ENCODE data around the gene TMEM9. TPM values are rescaled to one million over a fixed set of nuclear protein-coding genes. Genes with fewer than 3 reads are reported as not detected.

TMEM9 gene
- polyA plus RNA-seq, 3 donors = 13.6 to 43.6 (median 22.4) TPM

DNA sequence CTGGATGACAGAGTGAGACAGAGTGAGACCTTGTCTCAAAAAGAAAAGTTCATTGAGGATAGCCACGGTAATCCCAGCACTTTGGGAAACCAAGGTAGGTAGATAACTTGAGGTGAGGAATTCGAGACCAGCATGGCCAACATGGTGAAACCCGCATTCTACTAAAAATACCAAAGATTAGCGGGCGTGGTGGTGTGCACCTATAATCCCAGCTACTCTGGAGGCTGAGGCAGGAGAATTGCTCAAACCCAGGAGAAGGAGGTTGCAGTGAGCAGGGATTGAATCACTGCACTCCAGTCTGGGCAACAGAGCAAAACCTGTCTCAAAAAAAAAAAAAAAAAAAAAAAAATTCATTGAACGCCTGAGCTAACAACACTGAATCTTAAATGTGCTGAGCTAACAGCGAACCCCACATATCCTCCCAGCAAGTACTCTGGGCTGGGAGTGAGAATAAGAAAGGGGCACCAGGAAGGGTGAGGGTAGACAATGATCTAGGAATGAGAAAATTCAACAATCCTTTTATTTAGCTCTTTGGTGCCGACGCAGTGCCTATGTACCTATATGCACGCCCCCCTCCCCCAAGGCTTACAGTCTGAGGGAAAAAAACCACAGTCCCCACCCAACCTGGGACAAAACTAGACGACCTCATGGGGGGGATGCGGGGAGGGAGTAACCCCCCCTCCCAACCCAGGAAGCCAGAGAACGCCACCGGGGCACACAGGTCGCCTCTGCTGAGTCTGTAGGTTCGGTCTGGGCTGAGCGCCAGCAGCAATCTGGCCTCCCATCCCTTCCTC is 40.6 kb downstream of the TMEM9 start:
- no peaks in the 10 kb centered on the region for H3K36me3 Mint-ChIP-seq
- no peak for DNase-seq
- peaks cover 0 to 5% (median 0%) of the 10 kb centered on the region in 7 donors for H3K9me3 Mint-ChIP-seq
- peaks cover 33 to 54% (median 49%) of the 10 kb centered on the region in 3 donors for H3K27me3 Mint-ChIP-seq (ENCODE audit: low read depth in 3 of 3)
- 16% methylated on average over 4 of the region's 17 CpGs for WGBS (ENCODE audit: insufficient coverage)
- no peaks in the 10 kb centered on the region for H3K9me3 ChIP-seq (replicated peaks in 1 of 2; ENCODE audit: control insufficient read depth in 1 of 2, insufficient read depth in 1 of 2, low read length in 2 of 2)
- H4K20me1 ChIP-seq (ENCODE audit: insufficient read depth, low read length) = no peaks in the 10 kb centered on the region
- peaks cover 5 to 36% of the 10 kb centered on the region in 2 donors for H3K27me3 ChIP-seq (ENCODE audit: control insufficient read depth in 2 of 2, insufficient read depth in 2 of 2, low read length in 2 of 2)
- peak overlapping the region in 2 of 3 experiments; percentile 54 to 79 for H3K4me3 ChIP-seq (replicated peaks in 1 of 3; ENCODE audit: low read depth in 2 of 3, low read length in 3 of 3)
- no peaks in the 10 kb centered on the region for H3K79me2 ChIP-seq (ENCODE audit: insufficient read depth, low read length)
- H3K27ac ChIP-seq (ENCODE audit: low read depth in 1 of 2, low read length in 2 of 2) = no peak overlapping the region
- H3K27ac Mint-ChIP-seq = no peak overlapping the region
- intact Hi-C loops (cut with micrococcal nuclease) = loop anchor here in 1 of 2 donors (10.0 kb wide), 1 partner anchor 139 kb away; no protein-coding TSS in a partner anchor
- peaks cover 6 to 14% of the 10 kb centered on the region in 2 donors for H3K4me1 ChIP-seq (ENCODE audit: control insufficient read depth in 1 of 2, insufficient read depth in 2 of 2, low read length in 2 of 2)
- peak overlapping the region; percentile 85 for H3K4me2 ChIP-seq (replicated peaks; ENCODE audit: extremely low read depth, low read length, poor library complexity, severe bottlenecking)
- peak overlapping the region; percentile 86 for H2AFZ ChIP-seq (ENCODE audit: insufficient read depth, low read depth, low read length, poor library complexity, severe bottlenecking)
- TF ChIP-seq, protein P1, sequence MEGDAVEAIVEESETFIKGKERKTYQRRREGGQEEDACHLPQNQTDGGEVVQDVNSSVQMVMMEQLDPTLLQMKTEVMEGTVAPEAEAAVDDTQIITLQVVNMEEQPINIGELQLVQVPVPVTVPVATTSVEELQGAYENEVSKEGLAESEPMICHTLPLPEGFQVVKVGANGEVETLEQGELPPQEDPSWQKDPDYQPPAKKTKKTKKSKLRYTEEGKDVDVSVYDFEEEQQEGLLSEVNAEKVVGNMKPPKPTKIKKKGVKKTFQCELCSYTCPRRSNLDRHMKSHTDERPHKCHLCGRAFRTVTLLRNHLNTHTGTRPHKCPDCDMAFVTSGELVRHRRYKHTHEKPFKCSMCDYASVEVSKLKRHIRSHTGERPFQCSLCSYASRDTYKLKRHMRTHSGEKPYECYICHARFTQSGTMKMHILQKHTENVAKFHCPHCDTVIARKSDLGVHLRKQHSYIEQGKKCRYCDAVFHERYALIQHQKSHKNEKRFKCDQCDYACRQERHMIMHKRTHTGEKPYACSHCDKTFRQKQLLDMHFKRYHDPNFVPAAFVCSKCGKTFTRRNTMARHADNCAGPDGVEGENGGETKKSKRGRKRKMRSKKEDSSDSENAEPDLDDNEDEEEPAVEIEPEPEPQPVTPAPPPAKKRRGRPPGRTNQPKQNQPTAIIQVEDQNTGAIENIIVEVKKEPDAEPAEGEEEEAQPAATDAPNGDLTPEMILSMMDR (IDR thresholded peaks at IDR 0.05) = no peak
- no peaks in the 10 kb centered on the region for H3K36me3 ChIP-seq (replicated peaks in 1 of 2; ENCODE audit: control insufficient read depth in 1 of 2, insufficient read depth in 2 of 2, low read length in 2 of 2)
- peak overlapping the region; percentile 85 to 94 for H3K4me3 Mint-ChIP-seq
- H3K4me1 Mint-ChIP-seq = peaks cover 8% of the 10 kb centered on the region
- H3K9ac ChIP-seq (ENCODE audit: insufficient read depth, low read length, poor library complexity, severe bottlenecking) = peak overlapping the region; percentile 56

DNA sequence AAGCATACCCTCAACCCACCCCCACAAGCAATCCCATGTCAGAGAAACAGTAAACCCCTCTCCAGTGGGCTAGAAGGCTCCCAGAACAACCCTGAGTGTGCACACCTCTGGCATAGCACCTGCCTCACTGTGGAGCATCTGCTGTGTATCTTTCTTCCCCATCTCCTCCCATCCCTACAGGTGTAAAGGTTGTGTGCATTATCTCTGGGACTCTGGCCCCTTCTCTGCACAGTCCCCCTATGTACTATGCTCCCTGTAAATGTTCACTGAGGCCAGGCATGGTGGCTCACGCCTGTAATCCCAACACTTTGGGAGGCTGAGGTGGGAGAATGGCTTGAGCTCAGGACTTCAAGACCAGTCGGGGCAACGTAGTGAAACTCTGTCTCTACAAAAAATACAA is 41.3 kb downstream of the TMEM9 start:
- H3K4me3 Mint-ChIP-seq = peak overlapping the region in 1 of 2 donors; percentile 63
- H3K27ac Mint-ChIP-seq = no peak overlapping the region

More for the DNA sequence above, 41.3 kb downstream of the TMEM9 start:
- H3K4me1 ChIP-seq (ENCODE audit: control insufficient read depth in 1 of 2, insufficient read depth in 2 of 2, low read length in 2 of 2) = peaks cover 6 to 14% of the 10 kb centered on the region in 2 donors
- H3K79me2 ChIP-seq (ENCODE audit: insufficient read depth, low read length) = no peaks in the 10 kb centered on the region
- peaks cover 0 to 5% (median 0%) of the 10 kb centered on the region in 7 donors for H3K9me3 Mint-ChIP-seq
- TF ChIP-seq, protein P1 (IDR thresholded peaks at IDR 0.05) = no peak
- no peak for DNase-seq
- no peaks in the 10 kb centered on the region for H4K20me1 ChIP-seq (ENCODE audit: insufficient read depth, low read length)
- H3K27me3 Mint-ChIP-seq (ENCODE audit: low read depth in 3 of 3) = peaks cover 35 to 49% (median 43%) of the 10 kb centered on the region in 3 donors
- peaks cover 5 to 36% of the 10 kb centered on the region in 2 donors for H3K27me3 ChIP-seq (ENCODE audit: control insufficient read depth in 2 of 2, insufficient read depth in 2 of 2, low read length in 2 of 2)
- no peaks in the 10 kb centered on the region for H3K9me3 ChIP-seq (replicated peaks in 1 of 2; ENCODE audit: control insufficient read depth in 1 of 2, insufficient read depth in 1 of 2, low read length in 2 of 2)
- no peak overlapping the region for H2AFZ ChIP-seq (ENCODE audit: insufficient read depth, low read depth, low read length, poor library complexity, severe bottlenecking)
- no peaks in the 10 kb centered on the region for H3K36me3 ChIP-seq (replicated peaks in 1 of 2; ENCODE audit: control insufficient read depth in 1 of 2, insufficient read depth in 2 of 2, low read length in 2 of 2)
- H3K9ac ChIP-seq (ENCODE audit: insufficient read depth, low read length, poor library complexity, severe bottlenecking) = no peak overlapping the region
- no peaks in the 10 kb centered on the region for H3K36me3 Mint-ChIP-seq
- intact Hi-C loops (cut with micrococcal nuclease) = loop anchor here in 1 of 2 donors (10.0 kb wide), 1 partner anchor 138 kb away; no protein-coding TSS in a partner anchor
- WGBS (ENCODE audit: insufficient coverage) = 80% methylated on average over 1 of the region's 3 CpGs
- H3K4me1 Mint-ChIP-seq = peaks cover 8% of the 10 kb centered on the region
- no peak overlapping the region for H3K27ac ChIP-seq (ENCODE audit: low read depth in 1 of 2, low read length in 2 of 2)
- no peak overlapping the region for H3K4me2 ChIP-seq (replicated peaks; ENCODE audit: extremely low read depth, low read length, poor library complexity, severe bottlenecking)
- no peak overlapping the region for H3K4me3 ChIP-seq (replicated peaks in 1 of 3; ENCODE audit: low read depth in 2 of 3, low read length in 3 of 3)
